Ishikawa (cell line): Measurements from ENCODE around the gene VPS4B.

Source experiments
- EGR1 ChIP-seq: IDR thresholded peaks from 2 replicates; pipeline ENCODE4 v1.6.1; 2012
- EP300 ChIP-seq: IDR thresholded peaks from 2 replicates; pipeline ENCODE4 v1.6.1; 2012; ENCODE audit warnings: borderline replicate concordance
- NFIC ChIP-seq: IDR thresholded peaks from 2 replicates; pipeline ENCODE4 v1.6.1; 2012
- RAD21 ChIP-seq: IDR thresholded peaks from 2 replicates; pipeline ENCODE4 v1.6.1; 2012; ENCODE audit warnings: low read depth
- YY1 ChIP-seq: IDR thresholded peaks from 2 replicates; pipeline ENCODE4 v1.6.1; 2012; ENCODE audit warnings: low read depth
- TF ChIP-seq, protein P1 (sequence below): IDR thresholded peaks from 2 replicates; pipeline ENCODE4 v1.6.1; 2012
- TF ChIP-seq, protein P2 (sequence below): IDR thresholded peaks from 2 replicates; pipeline ENCODE4 v1.6.1; 2012; ENCODE audit warnings: low read depth, mild to moderate bottlenecking

DNA sequence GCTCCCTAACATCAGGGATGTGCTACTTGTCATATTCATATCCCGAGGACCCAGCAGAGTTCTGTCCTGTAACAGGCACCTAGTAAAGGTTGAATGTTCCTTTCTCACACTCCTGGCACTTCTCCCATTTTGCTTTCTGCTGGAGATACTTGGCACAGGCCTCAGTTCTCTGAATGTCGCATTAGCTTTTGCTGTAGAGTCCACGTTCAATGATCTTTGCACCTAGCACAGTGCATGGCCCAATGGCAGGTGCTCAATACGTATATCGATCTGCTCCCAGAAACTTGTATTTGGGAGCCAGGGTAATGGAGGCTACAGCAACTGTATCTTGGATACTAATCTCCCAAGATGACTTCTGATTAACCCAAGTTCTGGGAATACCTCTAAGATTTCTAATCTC lies 24.8 kb upstream of the VPS4B start:
- TF ChIP-seq EP300: no peak
- TF ChIP-seq, protein P1, sequence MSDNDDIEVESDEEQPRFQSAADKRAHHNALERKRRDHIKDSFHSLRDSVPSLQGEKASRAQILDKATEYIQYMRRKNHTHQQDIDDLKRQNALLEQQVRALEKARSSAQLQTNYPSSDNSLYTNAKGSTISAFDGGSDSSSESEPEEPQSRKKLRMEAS: no peak
- TF ChIP-seq, protein P2, sequence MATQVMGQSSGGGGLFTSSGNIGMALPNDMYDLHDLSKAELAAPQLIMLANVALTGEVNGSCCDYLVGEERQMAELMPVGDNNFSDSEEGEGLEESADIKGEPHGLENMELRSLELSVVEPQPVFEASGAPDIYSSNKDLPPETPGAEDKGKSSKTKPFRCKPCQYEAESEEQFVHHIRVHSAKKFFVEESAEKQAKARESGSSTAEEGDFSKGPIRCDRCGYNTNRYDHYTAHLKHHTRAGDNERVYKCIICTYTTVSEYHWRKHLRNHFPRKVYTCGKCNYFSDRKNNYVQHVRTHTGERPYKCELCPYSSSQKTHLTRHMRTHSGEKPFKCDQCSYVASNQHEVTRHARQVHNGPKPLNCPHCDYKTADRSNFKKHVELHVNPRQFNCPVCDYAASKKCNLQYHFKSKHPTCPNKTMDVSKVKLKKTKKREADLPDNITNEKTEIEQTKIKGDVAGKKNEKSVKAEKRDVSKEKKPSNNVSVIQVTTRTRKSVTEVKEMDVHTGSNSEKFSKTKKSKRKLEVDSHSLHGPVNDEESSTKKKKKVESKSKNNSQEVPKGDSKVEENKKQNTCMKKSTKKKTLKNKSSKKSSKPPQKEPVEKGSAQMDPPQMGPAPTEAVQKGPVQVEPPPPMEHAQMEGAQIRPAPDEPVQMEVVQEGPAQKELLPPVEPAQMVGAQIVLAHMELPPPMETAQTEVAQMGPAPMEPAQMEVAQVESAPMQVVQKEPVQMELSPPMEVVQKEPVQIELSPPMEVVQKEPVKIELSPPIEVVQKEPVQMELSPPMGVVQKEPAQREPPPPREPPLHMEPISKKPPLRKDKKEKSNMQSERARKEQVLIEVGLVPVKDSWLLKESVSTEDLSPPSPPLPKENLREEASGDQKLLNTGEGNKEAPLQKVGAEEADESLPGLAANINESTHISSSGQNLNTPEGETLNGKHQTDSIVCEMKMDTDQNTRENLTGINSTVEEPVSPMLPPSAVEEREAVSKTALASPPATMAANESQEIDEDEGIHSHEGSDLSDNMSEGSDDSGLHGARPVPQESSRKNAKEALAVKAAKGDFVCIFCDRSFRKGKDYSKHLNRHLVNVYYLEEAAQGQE: no peak
- no peak for TF ChIP-seq RAD21
- TF ChIP-seq EGR1: no peak
- TF ChIP-seq YY1: no peak
- TF ChIP-seq NFIC: no peak
